Measurements from ENCODE around the gene PRKACG.
A peak's percentile ranks its signal among the peaks of the same experiment; 100 is the strongest.

Gene PRKACG

GRCh38 chr9:69009708-69010107 is 4.2 kb downstream of the PRKACG start:
- no peak overlapping the region for H3K4me2 ChIP-seq (ENCODE audit: low read depth, low read length, poor library complexity, severe bottlenecking)
- H3K27me3 ChIP-seq (ENCODE audit: insufficient read depth, low read length, poor library complexity, severe bottlenecking), result no peaks in the 10 kb centered on the region
- H3K79me2 ChIP-seq (ENCODE audit: insufficient read depth, low read length), result no peaks in the 10 kb centered on the region
- no peak overlapping the region for H2AFZ ChIP-seq (ENCODE audit: low read length)
- H3K4me3 ChIP-seq (ENCODE audit: low read length, poor library complexity, severe bottlenecking), result no peak overlapping the region
- TF ChIP-seq, protein P1, sequence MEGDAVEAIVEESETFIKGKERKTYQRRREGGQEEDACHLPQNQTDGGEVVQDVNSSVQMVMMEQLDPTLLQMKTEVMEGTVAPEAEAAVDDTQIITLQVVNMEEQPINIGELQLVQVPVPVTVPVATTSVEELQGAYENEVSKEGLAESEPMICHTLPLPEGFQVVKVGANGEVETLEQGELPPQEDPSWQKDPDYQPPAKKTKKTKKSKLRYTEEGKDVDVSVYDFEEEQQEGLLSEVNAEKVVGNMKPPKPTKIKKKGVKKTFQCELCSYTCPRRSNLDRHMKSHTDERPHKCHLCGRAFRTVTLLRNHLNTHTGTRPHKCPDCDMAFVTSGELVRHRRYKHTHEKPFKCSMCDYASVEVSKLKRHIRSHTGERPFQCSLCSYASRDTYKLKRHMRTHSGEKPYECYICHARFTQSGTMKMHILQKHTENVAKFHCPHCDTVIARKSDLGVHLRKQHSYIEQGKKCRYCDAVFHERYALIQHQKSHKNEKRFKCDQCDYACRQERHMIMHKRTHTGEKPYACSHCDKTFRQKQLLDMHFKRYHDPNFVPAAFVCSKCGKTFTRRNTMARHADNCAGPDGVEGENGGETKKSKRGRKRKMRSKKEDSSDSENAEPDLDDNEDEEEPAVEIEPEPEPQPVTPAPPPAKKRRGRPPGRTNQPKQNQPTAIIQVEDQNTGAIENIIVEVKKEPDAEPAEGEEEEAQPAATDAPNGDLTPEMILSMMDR (conservative IDR thresholded peaks at IDR 0.05; ENCODE audit: low read length), result no peak
- TF ChIP-seq EZH2phosphoT487 (IDR thresholded peaks at IDR 0.05; ENCODE audit: borderline replicate concordance), result no peak
- no peaks in the 10 kb centered on the region for H4K20me1 ChIP-seq (ENCODE audit: insufficient read depth, low read length, poor library complexity, severe bottlenecking)
- no peaks in the 10 kb centered on the region for H3F3A ChIP-seq (ENCODE audit: low read depth)
- no peaks in the 10 kb centered on the region for H3K9me2 ChIP-seq (replicated peaks; ENCODE audit: low read depth, low read length)
- no peaks in the 10 kb centered on the region for H3K36me3 ChIP-seq (ENCODE audit: insufficient read depth, low read length)
- no peak overlapping the region for H3K9ac ChIP-seq (ENCODE audit: low read depth, low read length, poor library complexity, severe bottlenecking)
- no peaks in the 10 kb centered on the region for H3K9me3 ChIP-seq (ENCODE audit: insufficient read depth, low read depth, low read length)
- H3K4me1 ChIP-seq (ENCODE audit: insufficient read depth, low read length, poor library complexity, severe bottlenecking), result peaks cover 15% of the 10 kb centered on the region

DNA sequence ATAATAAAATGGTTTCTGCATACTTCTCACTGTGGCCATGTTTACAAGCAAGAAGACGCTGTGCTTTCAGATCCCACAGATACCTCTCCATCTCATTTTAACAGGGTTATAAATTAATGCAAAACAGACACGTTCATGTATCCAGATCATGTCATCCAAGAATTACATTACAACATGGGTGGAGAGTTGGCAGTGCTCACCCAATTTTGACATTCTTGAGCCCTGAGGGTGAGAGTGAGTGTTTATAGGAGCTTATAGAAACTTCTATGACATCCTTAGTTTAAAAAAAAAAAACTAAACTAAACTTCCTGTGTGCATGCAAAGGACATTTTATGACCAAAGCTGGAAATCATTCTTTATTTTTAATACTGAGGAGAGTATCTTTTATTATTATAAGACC is 9.1 kb downstream of the PRKACG start:
- H3K79me2 ChIP-seq (ENCODE audit: insufficient read depth, low read length), result no peaks in the 10 kb centered on the region
- peak overlapping the region; percentile 3 for H3K4me2 ChIP-seq (ENCODE audit: low read depth, low read length, poor library complexity, severe bottlenecking)
- no peak overlapping the region for H2AFZ ChIP-seq (ENCODE audit: low read length)
- H3K9ac ChIP-seq (ENCODE audit: low read depth, low read length, poor library complexity, severe bottlenecking), result no peak overlapping the region
- no peaks in the 10 kb centered on the region for H3K9me2 ChIP-seq (replicated peaks; ENCODE audit: low read depth, low read length)
- H3K4me1 ChIP-seq (ENCODE audit: insufficient read depth, low read length, poor library complexity, severe bottlenecking), result peaks cover 11% of the 10 kb centered on the region
- no peaks in the 10 kb centered on the region for H3F3A ChIP-seq (ENCODE audit: low read depth)
- no peaks in the 10 kb centered on the region for H3K9me3 ChIP-seq (ENCODE audit: insufficient read depth, low read depth, low read length)
- H3K4me3 ChIP-seq (ENCODE audit: low read length, poor library complexity, severe bottlenecking), result no peak overlapping the region
- H3K36me3 ChIP-seq (ENCODE audit: insufficient read depth, low read length), result no peaks in the 10 kb centered on the region
- H3K27me3 ChIP-seq (ENCODE audit: insufficient read depth, low read length, poor library complexity, severe bottlenecking), result no peaks in the 10 kb centered on the region
- no peaks in the 10 kb centered on the region for H4K20me1 ChIP-seq (ENCODE audit: insufficient read depth, low read length, poor library complexity, severe bottlenecking)
- TF ChIP-seq EZH2phosphoT487 (IDR thresholded peaks at IDR 0.05; ENCODE audit: borderline replicate concordance), result no peak
- TF ChIP-seq, protein P1 (conservative IDR thresholded peaks at IDR 0.05; ENCODE audit: low read length), result no peak

DNA sequence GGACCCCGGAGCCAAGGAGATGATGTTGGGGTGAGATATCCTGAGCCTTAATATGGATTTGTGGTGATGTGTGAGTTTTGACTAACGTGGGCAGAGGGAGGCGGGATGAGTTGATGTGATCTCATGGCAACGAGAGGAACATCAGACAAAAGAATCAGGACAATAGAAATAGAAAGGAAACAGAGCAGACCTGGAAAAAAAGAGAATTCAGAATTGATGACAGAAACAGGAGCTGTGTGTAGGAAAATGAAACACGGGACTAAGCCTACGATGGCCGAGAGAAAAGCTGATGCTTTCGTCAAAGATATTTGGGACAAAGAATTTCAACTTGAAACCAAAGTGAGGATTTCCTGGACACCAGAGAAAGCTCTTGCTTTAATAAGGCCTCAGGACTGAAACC is 10.9 kb downstream of the PRKACG start:
- no peak overlapping the region for H3K4me3 ChIP-seq (ENCODE audit: low read length, poor library complexity, severe bottlenecking)
- no peaks in the 10 kb centered on the region for H3K36me3 ChIP-seq (ENCODE audit: insufficient read depth, low read length)
- H4K20me1 ChIP-seq (ENCODE audit: insufficient read depth, low read length, poor library complexity, severe bottlenecking), result no peaks in the 10 kb centered on the region
- H3K79me2 ChIP-seq (ENCODE audit: insufficient read depth, low read length), result no peaks in the 10 kb centered on the region
- H3K4me2 ChIP-seq (ENCODE audit: low read depth, low read length, poor library complexity, severe bottlenecking), result no peak overlapping the region
- H2AFZ ChIP-seq (ENCODE audit: low read length), result no peak overlapping the region
- TF ChIP-seq, protein P1 (conservative IDR thresholded peaks at IDR 0.05; ENCODE audit: low read length), result no peak
- TF ChIP-seq EZH2phosphoT487 (IDR thresholded peaks at IDR 0.05; ENCODE audit: borderline replicate concordance), result no peak
- H3K4me1 ChIP-seq (ENCODE audit: insufficient read depth, low read length, poor library complexity, severe bottlenecking), result peaks cover 26% of the 10 kb centered on the region
- H3K9me2 ChIP-seq (replicated peaks; ENCODE audit: low read depth, low read length), result no peaks in the 10 kb centered on the region
- H3F3A ChIP-seq (ENCODE audit: low read depth), result no peaks in the 10 kb centered on the region
- H3K9ac ChIP-seq (ENCODE audit: low read depth, low read length, poor library complexity, severe bottlenecking), result no peak overlapping the region
- H3K9me3 ChIP-seq (ENCODE audit: insufficient read depth, low read depth, low read length), result no peaks in the 10 kb centered on the region
- H3K27me3 ChIP-seq (ENCODE audit: insufficient read depth, low read length, poor library complexity, severe bottlenecking), result no peaks in the 10 kb centered on the region
